ENCODE data around the gene SLC39A9. TPM values are rescaled to one million over a fixed set of nuclear protein-coding genes. Genes with fewer than 3 reads are reported as not detected.

Gene SLC39A9
- total RNA-seq, 1 donor from 2014 or later = 140 TPM

- no peak for DNase-seq (ENCODE audit: low read depth)
- Histone ChIP-seq H3K36me3 (ENCODE audit: control insufficient read depth, insufficient read depth, low read length) (peaks cover 3% of the 10 kb centered on the region), H3K4me3 (ENCODE audit: low read depth, low read length) (no peak overlapping the region), H3K27me3 (ENCODE audit: control insufficient read depth, insufficient read depth, low read length) (no peaks in the 10 kb centered on the region)
- no peak for TF ChIP-seq CTCF (IDR thresholded peaks at IDR 0.05; ENCODE audit: insufficient read depth, low read length, severe bottlenecking)
- no peak for FAIRE-seq
Observed at GRCh38 chr14:69428289-69428998, 30.0 kb downstream of the SLC39A9 start.

- no peak for TF ChIP-seq CTCF (IDR thresholded peaks at IDR 0.05; ENCODE audit: insufficient read depth, low read length, severe bottlenecking)
- H3K27me3 ChIP-seq (ENCODE audit: control insufficient read depth, insufficient read depth, low read length) = no peaks in the 10 kb centered on the region
- peaks cover 2% of the 10 kb centered on the region for H3K36me3 ChIP-seq (ENCODE audit: control insufficient read depth, insufficient read depth, low read length)
- FAIRE-seq (no peak), DNase-seq (ENCODE audit: low read depth) (no peak)
- H3K4me3 ChIP-seq (ENCODE audit: low read depth, low read length) = no peak overlapping the region
Observed at GRCh38 chr14:69429643-69430042, 31.2 kb downstream of the SLC39A9 start.

GRCh38 chr14:69430306-69430939 is 31.9 kb downstream of the SLC39A9 start:
- FAIRE-seq = no peak

GRCh38 chr14:69432364-69432763 is 33.9 kb downstream of the SLC39A9 start:
- Histone ChIP-seq H3K4me3 (ENCODE audit: low read depth, low read length) (no peak overlapping the region), H3K36me3 (ENCODE audit: control insufficient read depth, insufficient read depth, low read length) (no peaks in the 10 kb centered on the region), H3K27me3 (ENCODE audit: control insufficient read depth, insufficient read depth, low read length) (no peaks in the 10 kb centered on the region)
- DNase-seq (ENCODE audit: low read depth) (no peak), FAIRE-seq (no peak)
- no peak for TF ChIP-seq CTCF (IDR thresholded peaks at IDR 0.05; ENCODE audit: insufficient read depth, low read length, severe bottlenecking)

More at GRCh38 chr14:69430306-69430939, 31.9 kb downstream of the SLC39A9 start:
- peaks cover 2% of the 10 kb centered on the region for H3K36me3 ChIP-seq (ENCODE audit: control insufficient read depth, insufficient read depth, low read length)
- no peak overlapping the region for H3K4me3 ChIP-seq (ENCODE audit: low read depth, low read length)
- no peak for DNase-seq (ENCODE audit: low read depth)
- no peaks in the 10 kb centered on the region for H3K27me3 ChIP-seq (ENCODE audit: control insufficient read depth, insufficient read depth, low read length)
- TF ChIP-seq CTCF (IDR thresholded peaks at IDR 0.05; ENCODE audit: insufficient read depth, low read length, severe bottlenecking) = no peak

GRCh38 chr14:69439521-69440270 is 41.2 kb downstream of the SLC39A9 start:
- no peak for FAIRE-seq
- H3K4me3 ChIP-seq (ENCODE audit: low read depth, low read length) = no peak overlapping the region
- no peak for TF ChIP-seq CTCF (IDR thresholded peaks at IDR 0.05; ENCODE audit: insufficient read depth, low read length, severe bottlenecking)

More at GRCh38 chr14:69439521-69440270, 41.2 kb downstream of the SLC39A9 start:
- no peak for DNase-seq (ENCODE audit: low read depth)
- H3K36me3 ChIP-seq (ENCODE audit: control insufficient read depth, insufficient read depth, low read length) = peaks cover 5% of the 10 kb centered on the region
- no peaks in the 10 kb centered on the region for H3K27me3 ChIP-seq (ENCODE audit: control insufficient read depth, insufficient read depth, low read length)

Data from bronchial epithelial cell (primary cell).